Vagina (tissue), 2 donors: Measurements from ENCODE around the gene SCAF11. TPM values are rescaled to one million over a fixed set of nuclear protein-coding genes. Genes with fewer than 3 reads are reported as not detected.

Experiments
- DNase-seq, 2 donors: peaks; one replicate each; pipeline ENCODE4 v3.0.0-alpha.2; 2017; ENCODE audit errors: extremely low spot score in 2 of 2
- H3K27ac ChIP-seq: fragments of 200-600 bp; sonication (generic); one replicate; pipeline ENCODE4 v1.5.1; 2019
- H3K27me3 ChIP-seq: fragments of 200-600 bp; sonication (generic); one replicate; pipeline ENCODE4 v1.5.1; 2019
- H3K36me3 ChIP-seq, 2 donors: fragments of 200-600 bp; sonication (generic); one replicate each; pipeline ENCODE4 v1.5.1; 2017 to 2019
- H3K4me1 ChIP-seq: fragments of 200-600 bp; sonication (generic); one replicate; pipeline ENCODE4 v1.5.1; 2019
- H3K4me3 ChIP-seq, 2 donors: fragments of 200-600 bp; sonication (generic); 1 replicate in 1 of 2; 2 replicates in 1 of 2; pipeline ENCODE4 v1.5.1; 2016 to 2019
- H3K9me3 ChIP-seq: fragments of 200-600 bp; sonication (generic); one replicate; pipeline ENCODE4 v1.5.1; 2019
- POLR2A ChIP-seq, 2 donors: fragments of 450-650 bp; IDR thresholded peaks; one replicate each; pipeline ENCODE4 v1.6.1; 2017; ENCODE audit warnings: antibody characterized with exemption in 2 of 2, mild to moderate bottlenecking in 2 of 2, moderate library complexity in 2 of 2
- POLR2AphosphoS5 ChIP-seq, 2 donors: sonication (generic); formaldehyde crosslinking; IDR thresholded peaks; one replicate each; pipeline ENCODE4 v1.9.0; 2017; ENCODE audit warnings: antibody characterized with exemption in 2 of 2, mild to moderate bottlenecking in 2 of 2, low read depth in 1 of 2; ENCODE audit not compliant: insufficient read depth in 1 of 2
- intact Hi-C: fragments of 100-400 bp; cut with DNase I; formaldehyde crosslinking; loops from one replicate; pipeline ENCODE4 v1.15.1; 2023
- total RNA-seq: library from RNA; depleted of rRNA; stranded (reverse); fragments of >200 nt; gene quantifications from one replicate; pipeline ENCODE4 v1.2.3, GENCODE V29; 2016
- TF ChIP-seq, protein P1 (sequence below), 3 experiments: fragments of 450-650 bp in 2 of 3; fragments of 200-600 bp in 1 of 3; sonication (generic) in 1 of 3; IDR thresholded peaks; one replicate each; pipeline ENCODE4 v1.5.1; 2017 to 2019; ENCODE audit warnings: antibody characterized with exemption in 3 of 3, mild to moderate bottlenecking in 2 of 3, moderate library complexity in 2 of 3

Gene SCAF11
- total RNA-seq, 1 donor from 2014 or later, result 104 TPM

- H3K4me1 ChIP-seq, result peaks cover 21% of the 10 kb centered on the region
- no peak for DNase-seq
- H3K9me3 ChIP-seq, result no peaks in the 10 kb centered on the region
- intact Hi-C loops, result no loop called here
- TF ChIP-seq POLR2AphosphoS5 (IDR thresholded peaks at IDR 0.05; ENCODE audit: insufficient read depth in 1 of 2, low read depth in 1 of 2) (no peak), POLR2A (IDR thresholded peaks at IDR 0.05) (no peak)
- TF ChIP-seq, protein P1, sequence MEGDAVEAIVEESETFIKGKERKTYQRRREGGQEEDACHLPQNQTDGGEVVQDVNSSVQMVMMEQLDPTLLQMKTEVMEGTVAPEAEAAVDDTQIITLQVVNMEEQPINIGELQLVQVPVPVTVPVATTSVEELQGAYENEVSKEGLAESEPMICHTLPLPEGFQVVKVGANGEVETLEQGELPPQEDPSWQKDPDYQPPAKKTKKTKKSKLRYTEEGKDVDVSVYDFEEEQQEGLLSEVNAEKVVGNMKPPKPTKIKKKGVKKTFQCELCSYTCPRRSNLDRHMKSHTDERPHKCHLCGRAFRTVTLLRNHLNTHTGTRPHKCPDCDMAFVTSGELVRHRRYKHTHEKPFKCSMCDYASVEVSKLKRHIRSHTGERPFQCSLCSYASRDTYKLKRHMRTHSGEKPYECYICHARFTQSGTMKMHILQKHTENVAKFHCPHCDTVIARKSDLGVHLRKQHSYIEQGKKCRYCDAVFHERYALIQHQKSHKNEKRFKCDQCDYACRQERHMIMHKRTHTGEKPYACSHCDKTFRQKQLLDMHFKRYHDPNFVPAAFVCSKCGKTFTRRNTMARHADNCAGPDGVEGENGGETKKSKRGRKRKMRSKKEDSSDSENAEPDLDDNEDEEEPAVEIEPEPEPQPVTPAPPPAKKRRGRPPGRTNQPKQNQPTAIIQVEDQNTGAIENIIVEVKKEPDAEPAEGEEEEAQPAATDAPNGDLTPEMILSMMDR (IDR thresholded peaks at IDR 0.05), result no peak
- H3K27ac ChIP-seq, result no peak overlapping the region
- H3K27me3 ChIP-seq, result no peaks in the 10 kb centered on the region
- peaks cover 0 to 6% of the 10 kb centered on the region in 2 donors for H3K36me3 ChIP-seq
- no peak overlapping the region for H3K4me3 ChIP-seq
Observed at GRCh38 chr12:45962553-45963325, 27.6 kb downstream of the SCAF11 start.

DNA sequence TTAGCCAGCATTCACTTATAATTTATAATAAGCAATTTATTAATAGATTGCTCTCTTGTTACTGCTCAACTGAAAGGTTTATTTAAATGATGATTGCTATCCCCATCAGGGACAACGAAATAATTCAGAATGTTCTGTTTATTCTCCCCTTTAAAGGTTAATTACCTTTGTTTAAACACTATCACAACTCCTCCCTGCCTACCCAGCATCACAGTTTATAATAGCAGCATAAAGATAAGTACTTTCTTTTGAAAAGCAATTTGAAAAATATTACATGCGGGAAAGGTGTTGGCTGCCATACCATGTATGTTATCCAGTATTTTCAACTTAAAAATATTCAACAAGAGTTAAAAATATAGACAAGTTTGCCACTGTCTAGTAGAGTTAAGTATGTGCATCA, 30.6 kb downstream of the SCAF11 start:
- TF ChIP-seq POLR2A (IDR thresholded peaks at IDR 0.05), result no peak
- TF ChIP-seq, protein P1 (IDR thresholded peaks at IDR 0.05), result no peak
- TF ChIP-seq POLR2AphosphoS5 (IDR thresholded peaks at IDR 0.05; ENCODE audit: insufficient read depth in 1 of 2, low read depth in 1 of 2), result no peak
- Histone ChIP-seq H3K4me3 (no peak overlapping the region), H3K4me1 (no peaks in the 10 kb centered on the region), H3K27ac (no peak overlapping the region), H3K36me3 (peaks cover 0 to 6% of the 10 kb centered on the region in 2 donors), H3K27me3 (no peaks in the 10 kb centered on the region), H3K9me3 (no peaks in the 10 kb centered on the region)
- no peak for DNase-seq
- intact Hi-C loops, result no loop called here

DNA sequence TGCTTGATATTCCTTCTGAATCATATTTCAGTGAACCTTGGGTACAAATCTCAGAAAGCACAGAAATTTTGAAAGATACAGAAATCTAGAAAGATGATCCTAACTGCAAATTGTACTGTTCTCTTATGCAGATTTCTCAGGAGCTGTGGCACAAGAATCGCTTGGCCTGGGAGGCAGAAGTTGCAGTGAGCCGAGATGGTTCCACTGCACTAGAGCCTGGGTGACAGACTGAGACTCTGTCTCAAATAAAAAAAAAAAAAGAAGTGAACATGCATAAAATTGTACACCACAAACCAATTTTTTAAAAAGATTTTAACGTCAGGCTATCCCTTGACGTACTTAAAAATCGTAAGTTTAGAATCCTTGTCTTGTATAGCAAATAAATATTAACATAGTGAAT, 31.3 kb downstream of the SCAF11 start:
- intact Hi-C loops, result no loop called here
- TF ChIP-seq POLR2A (IDR thresholded peaks at IDR 0.05) (no peak), POLR2AphosphoS5 (IDR thresholded peaks at IDR 0.05; ENCODE audit: insufficient read depth in 1 of 2, low read depth in 1 of 2) (no peak)
- TF ChIP-seq, protein P1 (IDR thresholded peaks at IDR 0.05), result no peak

GRCh38 chr12:45948546-45948945, 41.8 kb downstream of the SCAF11 start:
- intact Hi-C loops, result no loop called here
- H3K4me3 ChIP-seq, result no peak overlapping the region
- DNase-seq, result no peak
- H3K27me3 ChIP-seq, result no peaks in the 10 kb centered on the region
- H3K4me1 ChIP-seq, result no peaks in the 10 kb centered on the region
- H3K36me3 ChIP-seq, result peaks cover 0 to 29% of the 10 kb centered on the region in 2 donors
- TF ChIP-seq POLR2A (IDR thresholded peaks at IDR 0.05), result no peak
- TF ChIP-seq POLR2AphosphoS5 (IDR thresholded peaks at IDR 0.05; ENCODE audit: insufficient read depth in 1 of 2, low read depth in 1 of 2), result no peak
- no peak overlapping the region for H3K27ac ChIP-seq
- H3K9me3 ChIP-seq, result no peaks in the 10 kb centered on the region

More for the DNA sequence above, 31.3 kb downstream of the SCAF11 start:
- Histone ChIP-seq H3K4me3 (no peak overlapping the region), H3K4me1 (no peaks in the 10 kb centered on the region), H3K9me3 (no peaks in the 10 kb centered on the region), H3K27me3 (no peaks in the 10 kb centered on the region), H3K27ac (no peak overlapping the region), H3K36me3 (peaks cover 0 to 6% of the 10 kb centered on the region in 2 donors)
- DNase-seq, result no peak

GRCh38 chr12:45946435-45946834, 43.9 kb downstream of the SCAF11 start:
- H3K27me3 ChIP-seq, result no peaks in the 10 kb centered on the region
- H3K36me3 ChIP-seq, result peaks cover 0 to 35% of the 10 kb centered on the region in 2 donors
- H3K27ac ChIP-seq, result no peak overlapping the region
- intact Hi-C loops, result no loop called here
- no peaks in the 10 kb centered on the region for H3K4me1 ChIP-seq
- DNase-seq, result no peak
- TF ChIP-seq, protein P1 (IDR thresholded peaks at IDR 0.05), result no peak
- TF ChIP-seq POLR2A (IDR thresholded peaks at IDR 0.05), result no peak
- no peak for TF ChIP-seq POLR2AphosphoS5 (IDR thresholded peaks at IDR 0.05; ENCODE audit: insufficient read depth in 1 of 2, low read depth in 1 of 2)
- H3K9me3 ChIP-seq, result no peaks in the 10 kb centered on the region
- no peak overlapping the region for H3K4me3 ChIP-seq
